Small intestine (tissue), 7 donors: Measurements from ENCODE around the gene CFAP299. TPM values are rescaled to one million over a fixed set of nuclear protein-coding genes. Genes with fewer than 3 reads are reported as not detected.

ENCODE experiments used
- DNase-seq, 2 donors: peaks; one replicate each; pipeline versions ENCODE4 v3.0.0 to v3.0.0-alpha.2; 2013
- FAIRE-seq: peaks from 2 replicates; lab custom pipeline; 2012; peaks lifted over from hg19 to GRCh38; lab: Jason Lieb, UNC
- H3K27ac ChIP-seq, 3 donors: one replicate each; pipeline ENCODE4 v1.5.1; 2013; ENCODE audit warnings: low read length in 2 of 3, mild to moderate bottlenecking in 2 of 3, control low read depth in 1 of 3, inconsistent platforms in 1 of 3, low read depth in 1 of 3, moderate library complexity in 1 of 3
- H3K27me3 ChIP-seq, 3 donors: one replicate each; pipeline ENCODE4 v1.6.1; 2013; ENCODE audit warnings: low read length in 3 of 3, inconsistent platforms in 1 of 3; ENCODE audit not compliant: control insufficient read depth in 3 of 3, insufficient read depth in 3 of 3
- H3K36me3 ChIP-seq, 3 donors: one replicate each; pipeline ENCODE4 v1.6.1; 2013; ENCODE audit warnings: low read length in 3 of 3, inconsistent platforms in 1 of 3, low read depth in 1 of 3, mild to moderate bottlenecking in 1 of 3, moderate library complexity in 1 of 3; ENCODE audit not compliant: control insufficient read depth in 3 of 3, insufficient read depth in 2 of 3
- H3K4me1 ChIP-seq, 3 donors: one replicate each; pipeline ENCODE4 v1.6.1; 2013; ENCODE audit warnings: low read length in 2 of 3, inconsistent platforms in 1 of 3, low read depth in 1 of 3, mild to moderate bottlenecking in 1 of 3, moderate library complexity in 1 of 3; ENCODE audit not compliant: control insufficient read depth in 3 of 3, insufficient read depth in 2 of 3
- H3K4me3 ChIP-seq, 3 donors: one replicate each; pipeline ENCODE4 v1.5.1; 2013; ENCODE audit warnings: low read length in 3 of 3, control low read depth in 1 of 3, inconsistent platforms in 1 of 3, low read depth in 1 of 3, mild to moderate bottlenecking in 1 of 3, moderate library complexity in 1 of 3
- H3K9me3 ChIP-seq, 2 donors: one replicate each; pipeline ENCODE4 v1.6.1; 2013; ENCODE audit warnings: low read depth in 1 of 2, low read length in 1 of 2; ENCODE audit not compliant: control insufficient read depth in 2 of 2, insufficient read depth in 1 of 2
- whole genome bisulfite sequencing, 3 donors: extraction: QIAGEN DNeasy Blood & Tissue Kit; methylation state at CpG; one replicate each; pipeline ENCODE4 v1.1.7; 2013; 5-methylcytosine and 5-hydroxymethylcytosine counted together
- polyA plus RNA-seq, 4 donors: library from polyadenylated mRNA; stranded (reverse) in 3 of 4; unstranded in 1 of 4; fragments of 200-250 nt in 3 of 4; fragments of 120-200 nt in 1 of 4; gene quantifications; one replicate each; pipeline versions ENCODE4 v1.2.1 to v1.2.3, GENCODE V29; 2013
- donor health status: healthy with polysubstance abuse.
- donor health status: control.
- donor health status: control.
- donor health status: Bipolar disorder and iron deficiency.
- donor health status: healthy.

CFAP299 gene
- polyA plus RNA-seq, 4 donors = not detected

DNA sequence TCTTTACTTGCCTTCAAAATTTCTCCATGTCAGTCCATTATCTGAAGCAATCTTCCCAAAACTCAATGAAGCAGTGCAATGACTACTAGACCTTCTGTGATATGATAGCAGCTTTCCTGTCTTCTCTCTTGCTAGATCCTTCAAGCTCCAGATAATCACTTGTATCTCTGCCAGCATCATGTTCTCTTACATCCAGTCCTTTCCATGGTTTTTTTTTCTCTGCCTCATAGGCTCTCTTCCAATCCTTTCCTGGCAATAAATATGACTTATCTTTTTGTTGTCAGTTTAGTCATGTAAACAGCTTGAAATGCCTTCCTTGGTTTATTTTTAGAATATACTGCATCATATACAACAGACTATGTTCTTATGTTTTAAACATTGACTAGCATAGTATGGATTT is 193.5 kb downstream of the CFAP299 start:
- H3K36me3 ChIP-seq = no peaks in the 10 kb centered on the region
- DNase-seq (no peak), FAIRE-seq (no peak)
- H3K9me3 ChIP-seq = no peaks in the 10 kb centered on the region
- no peak overlapping the region for H3K4me3 ChIP-seq
- H3K27me3 ChIP-seq = no peaks in the 10 kb centered on the region
- no peak overlapping the region for H3K27ac ChIP-seq
- H3K4me1 ChIP-seq = no peaks in the 10 kb centered on the region

DNA sequence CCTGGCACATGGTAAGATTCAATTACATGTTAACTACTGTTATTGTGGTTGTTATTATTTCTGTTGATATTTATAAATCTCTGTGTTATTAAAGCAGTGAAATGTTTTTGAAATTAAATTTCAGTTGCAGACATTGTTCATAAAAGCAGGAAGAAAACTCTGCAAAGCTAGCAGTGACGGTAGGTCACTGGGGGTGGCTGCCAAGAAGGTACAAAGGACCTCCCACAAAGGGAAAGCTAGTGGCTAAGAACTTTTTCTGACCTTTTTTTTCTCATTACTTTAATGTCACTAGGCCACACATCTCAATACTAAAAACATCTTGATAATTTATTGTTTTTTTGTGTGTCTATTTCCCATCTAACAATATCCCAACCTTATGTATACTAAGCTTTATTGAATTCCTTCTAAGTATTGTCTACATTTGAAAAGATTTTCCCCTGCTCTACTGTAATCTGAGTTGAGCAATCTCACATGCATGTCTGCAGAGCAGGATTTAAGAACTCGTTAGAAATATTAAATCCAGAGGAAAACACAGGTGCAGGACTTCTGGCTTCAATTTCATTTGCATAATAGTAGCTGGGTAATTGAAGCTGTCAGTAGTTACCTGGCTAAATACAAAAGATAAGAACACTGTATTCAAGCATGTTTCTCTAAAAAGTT is 197.3 kb downstream of the CFAP299 start:
- whole genome bisulfite sequencing, 3 donors = 43 to 48% (median 43%) methylated on average over 2 of the region's 2 CpGs
- no peaks in the 10 kb centered on the region for H3K4me1 ChIP-seq
- H3K4me3 ChIP-seq = no peak overlapping the region
- no peak overlapping the region for H3K27ac ChIP-seq
- no peaks in the 10 kb centered on the region for H3K36me3 ChIP-seq
- no peak for DNase-seq
- no peaks in the 10 kb centered on the region for H3K9me3 ChIP-seq
- FAIRE-seq = no peak
- H3K27me3 ChIP-seq = no peaks in the 10 kb centered on the region

DNA sequence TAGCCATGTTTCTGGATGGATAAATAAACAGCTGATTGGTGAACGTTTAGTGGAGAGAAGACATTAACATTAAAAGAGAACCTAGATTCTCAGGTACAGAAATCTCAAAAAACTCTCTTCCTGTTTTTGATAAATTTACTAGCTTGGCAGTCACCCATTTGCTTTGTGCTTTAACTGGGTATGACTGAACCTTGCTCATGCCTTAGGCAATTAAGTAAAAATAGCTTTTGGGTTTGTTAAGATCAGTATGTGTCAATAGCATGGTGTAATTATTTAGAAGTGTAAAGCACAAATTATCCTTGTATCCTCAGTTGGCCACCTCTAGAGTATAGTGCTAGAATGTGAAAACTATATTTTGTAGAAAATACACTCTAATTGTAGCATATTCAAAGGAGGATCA is 200.0 kb downstream of the CFAP299 start:
- DNase-seq (no peak), FAIRE-seq (no peak)
- Histone ChIP-seq H3K36me3 (no peaks in the 10 kb centered on the region), H3K27ac (no peak overlapping the region), H3K4me1 (no peaks in the 10 kb centered on the region), H3K9me3 (no peaks in the 10 kb centered on the region), H3K27me3 (no peaks in the 10 kb centered on the region), H3K4me3 (no peak overlapping the region)
- 40 to 79% (median 45%) methylated on average over 1 of the region's 1 CpG for WGBS, 3 donors

DNA sequence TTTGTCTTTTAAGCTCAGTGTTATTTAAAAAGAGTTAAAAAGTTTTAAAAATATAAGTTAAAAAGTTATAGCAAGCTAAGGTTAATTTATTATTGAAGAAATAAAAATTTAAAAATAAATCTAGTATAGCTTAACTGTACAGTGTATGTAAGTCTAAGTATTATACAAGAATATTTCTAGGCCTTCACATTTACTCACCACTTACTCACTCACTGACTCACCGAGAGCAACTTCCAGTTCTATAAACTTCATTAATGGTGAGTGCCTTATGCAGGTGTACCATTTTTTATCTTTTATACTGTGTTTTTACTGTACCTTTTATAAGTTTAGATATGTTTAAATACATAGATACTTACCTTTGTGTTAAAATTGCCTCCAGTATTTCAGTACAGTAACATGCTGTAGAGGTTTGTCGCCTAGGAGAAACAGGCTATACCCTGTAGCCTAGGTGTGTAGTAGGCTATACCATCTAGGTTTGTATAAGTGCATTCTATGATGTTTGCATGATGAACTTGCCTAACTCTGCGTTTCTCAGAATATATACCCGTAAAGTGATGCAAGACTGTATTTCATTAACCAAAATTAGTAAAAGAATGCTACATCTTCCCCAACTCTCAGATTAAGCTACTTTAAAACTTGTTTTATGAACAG is 202.9 kb downstream of the CFAP299 start:
- DNase-seq (no peak), FAIRE-seq (peak; percentile 47)
- H3K9me3 ChIP-seq = no peaks in the 10 kb centered on the region
- no peaks in the 10 kb centered on the region for H3K36me3 ChIP-seq
- H3K27ac ChIP-seq = no peak overlapping the region
- WGBS, 3 donors = 93 to 97% (median 96%) methylated on average over 4 of the region's 4 CpGs
- no peaks in the 10 kb centered on the region for H3K4me1 ChIP-seq
- H3K27me3 ChIP-seq = no peaks in the 10 kb centered on the region
- H3K4me3 ChIP-seq = no peak overlapping the region

DNA sequence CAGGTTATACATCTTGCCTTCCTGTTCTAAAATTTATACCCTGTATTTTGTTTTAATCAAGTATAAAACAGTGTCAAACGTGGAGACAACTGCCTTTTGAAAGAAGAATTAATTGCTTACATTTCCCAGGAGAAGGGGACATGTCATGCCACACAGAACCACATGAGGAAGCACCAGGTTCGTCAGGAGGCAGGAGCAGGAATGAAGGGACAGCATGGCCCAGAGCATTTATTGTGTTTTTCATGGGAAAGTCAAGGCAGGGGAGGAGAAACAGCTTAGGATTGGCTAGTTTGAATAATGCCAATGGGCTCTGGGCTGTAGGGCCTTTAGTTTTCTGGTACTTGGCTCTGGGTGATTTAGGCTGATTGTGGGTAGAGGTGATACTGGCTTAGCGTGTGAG is 203.7 kb downstream of the CFAP299 start:
- H3K4me3 ChIP-seq = no peak overlapping the region

DNA sequence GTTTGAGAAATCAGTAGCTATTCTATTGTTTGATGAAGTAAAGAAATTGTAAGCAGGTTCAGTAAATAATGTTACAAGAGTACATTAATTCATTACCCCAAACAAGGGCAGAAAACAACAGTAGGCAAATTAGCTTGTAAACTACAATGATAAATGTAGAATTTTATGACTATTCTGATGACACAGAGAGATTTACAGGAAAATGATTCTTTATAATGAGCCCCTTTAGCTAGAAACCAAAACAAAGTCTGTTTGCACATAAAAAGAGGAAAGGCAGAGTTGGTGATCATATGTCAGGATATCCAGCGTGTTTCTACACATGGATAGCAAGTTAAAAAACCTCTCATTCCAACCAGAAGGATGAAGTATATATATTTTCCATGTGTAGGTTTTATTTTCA is 204.8 kb downstream of the CFAP299 start:
- H3K27ac ChIP-seq = no peak overlapping the region
- H3K36me3 ChIP-seq = no peaks in the 10 kb centered on the region
- H3K4me1 ChIP-seq = no peaks in the 10 kb centered on the region
- no peaks in the 10 kb centered on the region for H3K27me3 ChIP-seq
- 67 to 84% (median 70%) methylated on average over 1 of the region's 1 CpG for WGBS, 3 donors
- no peak for FAIRE-seq
- H3K4me3 ChIP-seq = no peak overlapping the region
- DNase-seq = no peak
- no peaks in the 10 kb centered on the region for H3K9me3 ChIP-seq

More for the DNA sequence above, 203.7 kb downstream of the CFAP299 start:
- no peaks in the 10 kb centered on the region for H3K9me3 ChIP-seq
- no peaks in the 10 kb centered on the region for H3K36me3 ChIP-seq
- H3K27me3 ChIP-seq = no peaks in the 10 kb centered on the region
- no peaks in the 10 kb centered on the region for H3K4me1 ChIP-seq
- DNase-seq = no peak
- 74 to 78% (median 77%) methylated on average over 3 of the region's 3 CpGs for WGBS, 3 donors
- FAIRE-seq = no peak
- no peak overlapping the region for H3K27ac ChIP-seq

DNA sequence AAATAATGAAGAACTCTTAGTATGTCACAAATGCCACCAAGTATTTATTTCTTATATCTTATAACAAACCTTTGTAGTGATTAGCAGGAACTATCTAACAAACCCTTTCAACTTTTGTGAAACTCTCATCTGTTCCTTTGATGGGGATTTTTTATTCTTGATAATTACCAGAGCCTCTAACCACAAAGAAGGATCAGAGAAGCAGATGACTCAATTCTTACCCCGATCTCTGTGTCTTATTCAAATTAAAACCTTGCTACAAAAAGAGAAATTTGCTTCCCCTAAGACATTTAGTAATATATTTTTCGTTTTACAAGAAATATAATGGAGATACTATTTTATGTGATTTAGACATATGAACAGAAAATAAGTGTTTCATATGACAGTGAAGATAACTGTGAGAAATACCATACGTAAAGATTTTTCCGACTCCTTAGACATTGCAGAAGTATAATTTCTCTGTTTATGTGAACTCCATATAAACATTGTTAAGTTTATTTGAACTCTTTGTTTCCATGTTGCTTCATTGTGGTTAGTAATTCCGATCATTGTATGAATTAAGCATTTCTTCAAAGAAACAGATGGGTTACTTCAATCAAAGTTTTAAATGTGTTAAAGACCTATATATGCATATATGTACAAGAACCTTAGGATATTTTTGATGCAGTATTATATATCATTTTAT is 205.4 kb downstream of the CFAP299 start:
- DNase-seq (no peak), FAIRE-seq (no peak)
- Histone ChIP-seq H3K4me3 (no peak overlapping the region), H3K27ac (no peak overlapping the region), H3K9me3 (no peaks in the 10 kb centered on the region), H3K27me3 (no peaks in the 10 kb centered on the region), H3K4me1 (no peaks in the 10 kb centered on the region), H3K36me3 (no peaks in the 10 kb centered on the region)
- 52 to 83% (median 73%) methylated on average over 5 of the region's 5 CpGs for WGBS, 3 donors

DNA sequence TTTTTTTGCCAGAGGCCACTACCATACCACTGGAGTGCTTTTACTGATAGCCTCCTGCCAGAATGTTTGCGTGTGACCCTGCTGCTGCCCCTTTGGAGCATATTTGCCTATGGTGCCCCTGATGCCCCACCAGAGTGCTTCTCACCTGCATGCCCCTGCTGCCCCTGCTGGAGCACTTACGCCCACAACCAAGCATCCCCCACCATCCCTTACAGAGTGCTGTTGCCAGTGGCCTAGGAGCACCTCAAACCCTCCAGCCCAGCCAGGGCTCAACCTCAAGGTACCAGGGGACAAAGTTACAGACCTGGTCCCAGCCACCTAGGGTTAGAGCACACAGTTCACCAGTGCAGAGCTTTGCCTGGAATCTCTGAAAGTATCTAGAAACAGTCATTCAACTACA is 207.2 kb downstream of the CFAP299 start:
- H3K4me3 ChIP-seq = no peak overlapping the region
- H3K27ac ChIP-seq = no peak overlapping the region
- no peaks in the 10 kb centered on the region for H3K27me3 ChIP-seq
- 93 to 97% (median 96%) methylated on average over 2 of the region's 2 CpGs for WGBS, 3 donors
- no peaks in the 10 kb centered on the region for H3K4me1 ChIP-seq
- H3K36me3 ChIP-seq = no peaks in the 10 kb centered on the region
- DNase-seq (no peak), FAIRE-seq (no peak)
- no peaks in the 10 kb centered on the region for H3K9me3 ChIP-seq
